ENCODE results near the gene POLE.

DNA sequence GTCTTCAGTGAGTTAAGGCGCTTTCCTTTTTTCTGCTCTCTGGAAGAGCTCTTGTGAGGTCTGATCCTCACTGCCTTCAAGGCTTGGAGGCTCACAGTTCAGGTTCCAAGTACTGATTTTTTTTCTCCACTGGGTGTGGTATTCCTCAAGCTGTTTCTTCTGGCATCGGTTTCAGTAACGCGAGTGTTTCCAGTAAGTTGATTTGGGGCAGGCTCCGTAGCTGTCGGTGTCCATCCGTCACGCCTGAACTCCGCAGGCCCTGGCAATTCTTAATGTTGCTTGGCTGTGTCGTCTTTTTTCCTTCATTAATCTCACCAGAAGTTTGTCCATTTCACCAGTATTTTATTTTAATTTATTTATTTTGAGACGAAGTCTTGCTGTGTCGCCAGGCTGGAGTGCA, 107.4 kb downstream of the POLE start:
- TF ChIP-seq, protein P1, sequence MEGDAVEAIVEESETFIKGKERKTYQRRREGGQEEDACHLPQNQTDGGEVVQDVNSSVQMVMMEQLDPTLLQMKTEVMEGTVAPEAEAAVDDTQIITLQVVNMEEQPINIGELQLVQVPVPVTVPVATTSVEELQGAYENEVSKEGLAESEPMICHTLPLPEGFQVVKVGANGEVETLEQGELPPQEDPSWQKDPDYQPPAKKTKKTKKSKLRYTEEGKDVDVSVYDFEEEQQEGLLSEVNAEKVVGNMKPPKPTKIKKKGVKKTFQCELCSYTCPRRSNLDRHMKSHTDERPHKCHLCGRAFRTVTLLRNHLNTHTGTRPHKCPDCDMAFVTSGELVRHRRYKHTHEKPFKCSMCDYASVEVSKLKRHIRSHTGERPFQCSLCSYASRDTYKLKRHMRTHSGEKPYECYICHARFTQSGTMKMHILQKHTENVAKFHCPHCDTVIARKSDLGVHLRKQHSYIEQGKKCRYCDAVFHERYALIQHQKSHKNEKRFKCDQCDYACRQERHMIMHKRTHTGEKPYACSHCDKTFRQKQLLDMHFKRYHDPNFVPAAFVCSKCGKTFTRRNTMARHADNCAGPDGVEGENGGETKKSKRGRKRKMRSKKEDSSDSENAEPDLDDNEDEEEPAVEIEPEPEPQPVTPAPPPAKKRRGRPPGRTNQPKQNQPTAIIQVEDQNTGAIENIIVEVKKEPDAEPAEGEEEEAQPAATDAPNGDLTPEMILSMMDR (IDR thresholded peaks at IDR 0.05), result no peak
- TF ChIP-seq ZFX (IDR thresholded peaks at IDR 0.05; ENCODE audit: borderline replicate concordance), result no peak

All from 22Rv1 (cell line).